ENCODE measurements around the gene TSHZ1. TPM values are rescaled to one million over a fixed set of nuclear protein-coding genes. Genes with fewer than 3 reads are reported as not detected.

Gene TSHZ1
- total and polyA plus RNA-seq, 2 of the 8 experiments (the other 6 are each of a cell fraction or from before 2014, with no cell fraction given): 0.03 to 0.32 TPM

- no peak for TF ChIP-seq CHD7 (IDR thresholded peaks at IDR 0.05; ENCODE audit: insufficient replicate concordance, low read length)
- peak in 1 of 3 experiments; percentile 24; a peak in 1 of 4 replicates for TF ChIP-seq CTCF (IDR thresholded peaks at IDR 0.05; ENCODE audit: control extremely low read depth in 1 of 3, insufficient read depth in 1 of 3, low read depth in 1 of 3, low read length in 3 of 3)
- no peak for TF ChIP-seq NANOG (IDR thresholded peaks at IDR 0.05; ENCODE audit: insufficient read depth, low read depth, low read length, poor library complexity, severe bottlenecking)
Measured at GRCh38 chr18:75273817-75274216, 63.2 kb downstream of the TSHZ1 start (continued).
